NCI-H345 treated with DMSO at 0.1 percent for 48 hours (cell line): ENCODE measurements around the gene TUSC2.
"Not testable (repeated sequence)": the region's sequence is repeated elsewhere in the genome, so short reads cannot be mapped to it uniquely, and the experiment has no call there.

Experiments
- DNase-seq: peaks from one replicate; lab custom pipeline; 2025; ENCODE audit not compliant: unreplicated experiment; lab: John Stamatoyannopoulos, UW

The TUSC2 gene

GRCh38 chr3:50319181-50319893, 8.7 kb downstream of the TUSC2 start:
- no peak for DNase-seq

GRCh38 chr3:50318615-50319014, 9.4 kb downstream of the TUSC2 start:
- no peak for DNase-seq

GRCh38 chr3:50318163-50318562, 9.9 kb downstream of the TUSC2 start:
- no peak for DNase-seq

DNA sequence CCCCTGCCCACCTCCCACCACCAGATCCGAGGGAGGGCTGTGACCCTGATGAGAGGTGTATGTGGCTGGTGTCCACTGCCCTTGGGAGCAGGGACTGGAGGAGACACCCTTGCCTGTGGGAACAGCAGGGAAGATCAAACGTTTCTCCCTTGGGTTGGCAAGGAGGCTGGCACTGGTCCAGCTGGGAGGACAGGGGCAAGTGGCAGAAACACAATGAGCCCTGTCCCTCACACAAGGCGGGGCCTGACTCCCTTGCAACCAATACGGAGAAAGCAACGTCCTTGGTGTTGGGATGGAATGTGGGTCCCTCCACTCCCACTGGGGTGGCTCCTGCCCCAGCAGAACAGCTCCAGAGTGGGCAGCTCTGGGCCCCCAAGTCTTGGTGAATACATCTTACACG, 10.7 kb downstream of the TUSC2 start:
- DNase-seq, result no peak

- no peak for DNase-seq
Measured at GRCh38 chr3:50316657-50317242, 11.3 kb downstream of the TUSC2 start.

- DNase-seq, result no peak
Measured at GRCh38 chr3:50314816-50315215, 13.2 kb downstream of the TUSC2 start.

DNA sequence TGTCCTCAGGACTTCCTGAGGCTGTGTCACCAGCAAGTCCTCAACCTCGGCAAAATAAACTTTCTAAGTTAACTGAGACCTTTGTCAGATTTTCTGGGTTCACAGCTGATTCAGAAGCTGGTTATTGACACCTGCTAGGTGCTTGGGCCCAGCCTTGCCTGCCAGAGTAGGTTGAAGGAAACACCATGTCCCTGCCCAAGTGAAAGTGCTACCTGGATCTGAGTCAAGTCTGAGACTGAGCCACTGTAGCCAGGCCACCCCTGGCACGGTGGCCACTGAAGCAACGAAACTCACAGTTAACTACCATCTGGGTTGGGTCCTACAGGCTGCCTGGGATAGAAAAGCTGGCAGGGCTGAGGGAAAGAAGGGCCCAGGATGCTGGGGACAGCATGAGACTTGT, 13.7 kb downstream of the TUSC2 start:
- DNase-seq, result no peak

GRCh38 chr3:50312041-50312440, 16.0 kb downstream of the TUSC2 start:
- DNase-seq, result not testable (repeated sequence)

GRCh38 chr3:50304601-50305000, 23.4 kb downstream of the TUSC2 start:
- DNase-seq, result no peak

GRCh38 chr3:50303013-50303815, 24.8 kb downstream of the TUSC2 start, which contains the start of gene HYAL1:
TSS of gene HYAL1 (minus strand) at chr3:50303574. CDS start at chr3:50302956, 618 bp downstream.
- DNase-seq, result no peak

DNA sequence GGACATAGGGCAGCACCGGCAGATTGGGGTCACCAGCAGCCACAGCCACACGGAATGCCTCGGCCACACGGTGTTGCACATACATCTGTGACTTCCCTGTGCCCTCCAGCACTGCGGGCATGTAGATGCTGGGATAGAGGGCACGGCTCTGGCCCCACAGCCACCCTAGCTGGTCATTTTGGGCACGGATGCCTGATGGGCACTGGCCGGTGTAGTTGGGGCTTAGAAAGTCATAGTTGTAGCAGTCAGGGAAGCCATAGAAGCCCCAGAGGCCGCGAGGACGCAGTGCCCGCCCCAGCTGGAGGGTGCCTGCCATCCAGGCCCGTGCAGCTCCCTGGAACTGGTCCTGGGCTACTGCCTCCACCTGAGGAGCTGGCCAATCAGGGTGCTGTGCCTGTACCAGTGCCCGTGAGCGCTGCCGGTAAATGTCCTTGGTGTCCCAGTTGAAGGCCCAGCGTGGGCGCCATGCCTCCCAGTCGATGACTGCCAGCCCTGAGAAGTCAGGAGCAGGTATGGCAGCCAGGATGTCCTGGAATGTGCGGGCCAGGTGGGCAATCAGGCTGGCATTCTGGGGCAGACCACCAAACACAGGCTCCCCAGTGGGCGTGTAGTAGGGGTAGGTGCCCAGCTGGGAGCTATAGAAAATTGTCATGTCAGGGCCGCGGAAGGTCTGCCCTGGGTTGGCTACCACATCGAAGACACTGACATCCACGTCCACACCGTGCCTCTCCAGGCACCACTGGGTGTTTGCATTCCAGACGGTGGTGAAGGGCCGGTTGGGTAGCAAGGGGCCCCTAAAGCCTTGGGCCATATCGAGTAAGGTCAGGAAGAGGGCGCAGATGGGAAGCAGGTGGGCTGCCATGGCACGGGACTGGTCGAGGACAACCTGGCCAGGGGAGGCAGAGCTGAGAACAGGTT, 25.7 kb downstream of the TUSC2 start:
- no peak for DNase-seq

DNA sequence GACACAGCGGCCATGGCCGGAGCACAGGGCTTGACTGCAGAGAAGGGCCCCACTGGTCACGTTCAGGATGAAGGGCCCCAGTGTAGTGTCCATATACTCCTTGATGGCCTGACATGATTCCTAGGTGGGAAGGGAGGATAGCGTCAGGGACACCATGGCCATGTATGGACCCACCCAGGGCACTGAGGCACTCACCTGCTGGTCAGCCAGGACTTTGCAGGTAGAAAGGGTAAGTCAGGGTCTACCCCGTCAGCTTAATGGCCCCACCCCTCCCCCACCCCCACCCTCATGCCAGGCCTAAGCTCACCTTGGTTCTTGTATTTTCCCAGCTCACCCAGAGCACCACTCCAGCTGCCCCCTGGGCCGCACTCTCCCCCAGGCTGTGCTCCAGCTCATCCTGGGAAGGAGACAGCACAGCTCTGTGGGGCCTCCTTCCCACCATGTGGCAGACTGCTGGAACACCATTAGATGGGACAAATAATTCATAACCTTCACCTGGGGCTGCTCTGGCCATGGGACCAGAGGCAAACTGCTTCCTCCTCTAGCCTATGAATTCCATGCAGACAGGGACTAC, 27.3 kb downstream of the TUSC2 start:
- no peak for DNase-seq

GRCh38 chr3:50299929-50300680, 27.9 kb downstream of the TUSC2 start:
- no peak for DNase-seq

- no peak for DNase-seq
Measured at GRCh38 chr3:50299638-50299928, 28.4 kb downstream of the TUSC2 start.

DNA sequence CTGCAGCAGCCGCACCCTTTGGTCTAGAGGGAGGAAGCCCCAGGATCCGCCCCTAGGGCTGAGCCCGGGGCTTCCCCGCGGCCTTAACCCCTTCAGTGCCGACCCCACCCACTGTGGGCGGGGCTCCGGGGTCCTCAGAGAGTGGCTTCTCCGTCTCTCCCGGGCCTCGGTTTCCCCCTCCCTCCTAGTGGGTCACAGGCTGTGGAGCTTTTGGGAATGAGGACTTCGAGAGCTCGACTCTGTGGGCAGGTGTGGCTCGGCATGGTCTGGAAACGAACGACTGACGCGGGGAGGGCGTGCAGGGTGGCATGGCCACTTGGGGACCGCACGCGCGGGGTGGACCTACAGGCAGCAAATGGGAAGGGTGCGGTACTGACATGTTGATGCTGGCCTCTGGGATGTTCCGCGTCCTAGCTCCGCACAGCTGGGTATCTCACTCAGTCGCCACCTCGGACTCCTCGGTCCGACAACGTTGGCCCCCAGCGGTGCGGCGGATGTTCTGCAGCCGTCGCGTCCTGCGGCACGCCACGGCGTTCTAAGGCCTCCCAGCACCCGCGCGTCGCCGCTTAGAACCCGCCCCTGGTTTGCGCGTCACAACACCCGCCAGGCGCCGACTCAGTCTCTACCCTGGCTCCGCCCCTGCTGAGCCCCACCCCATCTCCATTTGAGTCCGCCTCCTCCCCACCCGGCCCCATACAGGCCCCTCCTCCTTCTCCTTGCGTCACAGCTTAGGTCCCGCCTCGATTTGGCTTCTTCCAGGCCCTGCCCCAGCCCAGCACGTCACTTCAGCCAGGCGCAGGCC, 29.0 kb downstream of the TUSC2 start, which contains the start of the genes HYAL3 and NAA80:
TSS of gene HYAL3 (minus strand) at position 570 of the 802 bp plus-strand sequence. CDS start 3,803 bp downstream, outside the sequence.
TSS of gene NAA80 (minus strand) at position 570 of the 802 bp plus-strand sequence. CDS start 1,942 bp downstream, outside the sequence.
- DNase-seq, result peak; percentile 91

GRCh38 chr3:50297896-50298725, 29.9 kb downstream of the TUSC2 start:
- DNase-seq, result no peak

GRCh38 chr3:50297384-50297775, 30.6 kb downstream of the TUSC2 start:
- no peak for DNase-seq
